ENCODE results near the gene TRAFD1.

The TRAFD1 gene

DNA sequence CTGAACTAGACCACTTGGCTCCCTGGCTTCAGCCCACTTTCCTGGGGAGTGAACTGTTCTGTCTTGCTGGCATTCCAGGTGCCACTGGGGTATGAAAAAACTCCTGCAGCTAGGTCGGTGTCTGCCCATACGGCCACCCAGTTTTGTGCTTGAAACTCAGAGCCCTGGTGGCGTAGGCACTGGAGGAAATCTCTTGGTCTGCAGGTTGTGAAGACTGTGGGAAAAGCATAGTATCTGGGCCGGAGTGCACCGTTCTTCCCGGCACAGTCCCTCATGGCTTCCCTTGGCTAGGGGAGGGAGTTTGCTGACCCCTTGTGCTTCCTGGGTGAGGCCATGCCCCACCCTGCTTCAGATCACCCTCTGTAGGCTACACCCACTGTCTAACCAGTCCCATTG, 33.8 kb downstream of the TRAFD1 start:
- DNase-seq: no peak

GRCh38 chr12:112160611-112161010, 35.3 kb downstream of the TRAFD1 start:
- DNase-seq: no peak

GRCh38 chr12:112161711-112162110, 36.4 kb downstream of the TRAFD1 start:
- DNase-seq: no peak

- no peak for DNase-seq
These were observed 37.0 kb downstream of the TRAFD1 start for GRCh38 chr12:112162241-112162790.

DNA sequence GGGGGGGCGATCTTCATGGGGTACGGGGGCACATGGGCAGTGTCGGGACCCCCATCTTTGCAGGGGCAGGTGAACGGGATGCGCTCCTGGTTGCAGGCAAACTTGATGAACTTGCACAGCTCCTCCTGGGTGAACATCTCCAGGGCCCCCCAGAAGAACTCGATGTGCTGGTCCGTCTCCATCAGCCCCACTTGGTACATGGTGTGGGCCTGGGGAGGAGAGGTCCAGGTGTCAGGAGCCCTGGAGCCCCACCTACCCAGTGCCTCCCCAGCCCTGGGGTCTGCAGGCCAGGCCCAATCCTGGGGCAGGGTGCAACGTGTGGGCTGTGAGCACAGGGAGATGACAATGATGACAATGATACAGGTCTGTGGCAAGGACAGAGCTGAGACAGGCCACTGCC, 37.7 kb downstream of the TRAFD1 start:
- no peak for DNase-seq

DNA sequence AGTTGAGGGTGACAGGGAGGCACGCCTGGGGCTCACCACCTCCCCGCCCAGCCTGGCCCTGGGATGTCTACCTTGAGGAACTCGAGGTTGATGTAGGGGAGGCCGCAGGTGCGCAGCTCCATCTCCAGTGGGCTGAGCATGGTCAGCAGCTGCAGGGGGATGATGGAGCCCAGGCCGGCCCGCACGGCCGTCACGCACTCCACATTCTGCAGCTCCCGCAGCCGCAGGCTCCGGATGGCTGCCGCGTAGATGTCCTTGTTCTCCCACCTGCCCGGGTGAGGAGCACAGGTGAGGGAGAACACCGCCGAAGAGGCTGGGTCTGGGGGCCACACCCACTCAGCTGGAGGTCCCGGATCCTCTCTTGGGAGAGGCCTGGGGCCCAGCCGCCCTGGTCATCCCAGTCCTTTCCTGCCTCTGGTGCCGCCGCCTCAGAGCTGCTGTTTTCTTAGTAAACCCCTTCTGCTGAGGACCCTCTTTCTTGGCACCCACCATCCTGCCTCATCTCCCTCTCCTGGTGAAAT, 38.2 kb downstream of the TRAFD1 start:
- no peak for DNase-seq

- no peak for DNase-seq
These were observed 38.8 kb downstream of the TRAFD1 start for GRCh38 chr12:112164011-112164660.

- DNase-seq: no peak
These were observed 40.3 kb downstream of the TRAFD1 start for GRCh38 chr12:112165624-112166023.

DNA sequence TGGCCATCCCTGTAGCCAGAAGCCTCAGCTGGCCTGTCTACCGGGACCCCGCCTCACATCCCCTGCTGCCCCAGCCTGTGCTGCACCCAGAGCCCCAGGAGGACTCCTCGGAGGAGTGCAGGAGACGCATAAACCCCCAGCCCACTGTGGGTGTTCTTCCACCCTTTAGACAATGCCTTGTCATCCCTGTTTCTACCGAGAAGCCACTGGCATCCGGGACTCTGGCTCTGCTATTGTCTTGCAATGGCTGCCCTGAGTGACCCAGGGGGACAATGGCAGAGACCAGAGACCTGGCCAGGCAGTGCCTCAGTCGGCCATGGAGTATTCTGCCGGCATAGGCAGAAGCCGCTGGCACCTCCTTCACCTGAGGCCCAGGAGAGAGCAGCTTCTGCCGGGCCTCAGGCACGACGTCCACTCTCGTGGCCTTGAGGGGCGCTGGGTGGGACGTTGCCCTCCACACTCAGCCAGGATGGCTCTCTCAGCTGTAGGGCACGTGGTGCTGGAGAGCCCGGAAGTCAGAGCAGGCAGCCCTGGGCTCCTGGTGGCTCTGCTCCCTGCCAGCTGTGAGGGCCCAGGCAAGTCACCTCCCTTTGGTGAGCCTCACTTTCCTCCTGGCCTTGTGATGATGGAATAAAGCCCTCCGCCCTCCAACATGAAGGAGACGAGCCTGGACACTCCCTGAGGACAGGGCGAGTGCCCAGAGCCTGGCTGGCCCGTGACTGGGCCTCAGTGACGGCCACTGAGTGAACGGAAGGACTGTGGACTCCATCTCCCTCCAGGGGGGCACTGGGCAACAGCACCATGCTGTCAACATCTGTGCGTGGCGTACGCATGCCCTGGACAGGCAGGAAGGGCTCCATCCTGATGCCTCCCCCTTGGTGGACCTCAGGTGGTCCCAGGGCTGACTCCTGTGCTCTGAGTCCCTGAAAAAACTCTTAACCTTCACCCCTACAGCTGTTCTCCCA, 41.0 kb downstream of the TRAFD1 start:
- no peak for DNase-seq

DNA sequence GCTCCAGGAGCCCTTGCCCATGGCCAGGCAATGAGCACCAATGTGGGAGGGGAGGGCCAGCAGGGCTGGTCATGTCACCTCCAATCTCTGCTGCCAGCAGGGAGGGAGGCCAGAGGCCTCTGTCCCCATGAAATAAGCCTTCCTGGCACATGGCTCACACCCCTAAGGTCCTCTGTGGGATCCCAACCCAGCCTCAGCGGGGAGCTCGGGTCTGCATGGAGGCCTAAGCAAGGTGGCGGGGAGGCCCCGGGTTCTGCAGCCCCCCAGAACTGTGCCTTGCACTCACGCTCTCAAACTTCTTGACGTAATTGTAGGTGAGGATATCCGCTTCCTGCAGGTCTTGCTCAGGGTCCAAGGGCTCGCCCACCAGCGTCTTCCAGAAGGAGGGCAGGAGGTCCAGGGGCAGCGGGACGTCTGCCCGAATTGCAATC, 41.7 kb downstream of the TRAFD1 start:
- no peak for DNase-seq

GRCh38 chr12:112167718-112168525, 42.6 kb downstream of the TRAFD1 start:
- no peak for DNase-seq

DNA sequence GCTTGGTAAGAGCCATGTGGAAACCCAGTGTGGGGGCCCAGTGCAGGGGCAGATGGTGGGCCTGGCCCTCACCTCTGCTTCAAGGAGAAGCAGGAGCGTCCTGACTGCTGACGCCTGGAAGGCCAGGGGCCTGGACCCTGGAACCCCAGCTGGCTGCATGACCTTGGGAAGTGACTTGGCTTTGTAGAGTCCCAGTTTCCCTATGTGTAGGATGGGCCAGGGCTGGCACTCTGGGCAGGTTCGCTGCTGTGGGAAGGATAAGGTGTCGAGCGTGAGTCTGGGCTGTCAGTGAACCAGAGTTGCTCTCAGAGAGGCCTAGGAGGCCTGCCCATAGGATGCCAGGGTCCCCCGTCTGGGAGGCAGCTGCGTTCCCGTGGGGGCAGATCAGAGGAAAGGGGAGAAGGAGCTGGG, 43.2 kb downstream of the TRAFD1 start:
- no peak for DNase-seq

- DNase-seq: no peak
These were observed 44.0 kb downstream of the TRAFD1 start for GRCh38 chr12:112169161-112169872.

- DNase-seq: no peak
These were observed 44.6 kb downstream of the TRAFD1 start for GRCh38 chr12:112169966-112170365.

- peak in 2 of 4 experiments; percentile 5 to 16 for DNase-seq
These were observed 45.0 kb downstream of the TRAFD1 start for GRCh38 chr12:112170376-112170775.

DNA sequence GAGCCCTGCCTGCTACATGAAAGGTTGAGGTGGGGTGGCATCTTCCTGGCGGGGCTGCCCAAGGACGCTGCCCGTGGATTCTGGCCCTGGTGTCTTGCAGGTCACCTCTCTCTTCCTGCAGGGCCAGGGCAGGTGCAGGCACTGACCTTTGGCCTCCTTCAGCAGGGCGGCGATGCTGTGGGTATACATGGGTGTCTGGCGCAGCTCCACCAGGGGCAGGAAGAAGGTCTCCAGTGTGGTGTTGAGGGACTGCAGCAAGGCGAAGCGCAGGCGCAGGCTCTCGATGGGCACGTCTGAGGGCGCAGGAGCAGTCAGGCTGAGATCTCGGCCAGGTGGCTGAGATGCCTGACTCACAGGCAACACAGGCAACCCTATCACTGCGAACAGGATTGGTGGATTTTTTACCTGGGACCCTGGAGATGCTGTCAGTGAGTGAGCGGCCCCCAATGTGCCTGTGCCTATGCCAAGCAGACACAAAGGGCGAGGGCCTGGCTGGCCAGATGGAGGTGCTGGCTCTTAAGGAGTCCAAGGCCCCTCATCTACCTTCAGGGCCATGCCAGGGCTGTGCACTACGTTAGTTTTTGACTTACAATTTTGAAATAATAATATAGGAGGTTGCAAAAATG, 45.7 kb downstream of the TRAFD1 start:
- no peak for DNase-seq

- no peak for DNase-seq
These were observed 47.4 kb downstream of the TRAFD1 start for GRCh38 chr12:112172556-112173324.

- DNase-seq: no peak
These were observed 50.2 kb downstream of the TRAFD1 start for GRCh38 chr12:112175361-112176155.

DNA sequence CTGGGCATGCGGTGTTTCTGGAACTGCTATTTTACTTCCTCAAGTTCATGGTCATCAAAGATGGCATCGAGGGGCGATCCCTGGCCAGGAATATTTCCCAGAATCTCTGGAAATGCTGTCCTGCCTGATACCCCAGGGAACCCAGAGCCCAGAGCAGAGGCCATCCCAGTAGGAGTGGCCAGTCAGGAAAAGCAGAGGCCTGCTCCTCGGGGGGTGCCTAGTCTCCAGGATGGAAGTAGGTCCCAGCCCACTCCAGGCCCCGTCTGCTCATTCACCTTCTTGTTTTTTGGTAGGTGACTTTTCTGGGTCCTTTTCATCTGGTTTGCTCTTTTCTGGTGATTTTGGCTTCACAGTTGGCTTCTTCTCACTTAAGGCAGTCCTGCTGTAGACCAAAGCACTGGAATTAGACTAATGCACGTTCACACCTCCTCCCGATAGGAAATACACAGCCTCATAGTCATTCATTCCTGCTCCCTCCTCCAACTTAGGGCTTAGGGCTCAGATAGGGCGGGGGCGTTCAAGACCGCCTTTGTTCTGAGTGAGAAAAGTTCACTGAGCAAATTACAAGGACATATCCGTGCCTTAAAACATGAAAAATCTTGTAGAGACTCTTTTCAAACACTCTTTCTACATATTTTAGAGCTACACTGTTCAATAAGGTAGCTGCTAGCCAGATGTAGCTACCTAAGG, 51.1 kb downstream of the TRAFD1 start:
- no peak for DNase-seq

Data from activated naive CD4-positive, alpha-beta T cell (primary cell).